Heart left ventricle (tissue), 13 donors: Measurements from ENCODE around the gene MESP2.

ENCODE experiments used
- CTCF ChIP-seq, 12 donors: fragments of 200-600 bp; sonication (generic) in 4 of 12; IDR thresholded peaks; one replicate each; pipeline versions ENCODE4 v1.5.0 to v1.8.0; 2018 to 2022; ENCODE audit warnings: antibody characterized with exemption in 12 of 12, mild to moderate bottlenecking in 5 of 12
- POLR2A ChIP-seq, 2 donors: fragments of 450-650 bp; IDR thresholded peaks; one replicate each; pipeline ENCODE4 v1.6.1; 2017; ENCODE audit warnings: antibody characterized with exemption in 2 of 2, mild to moderate bottlenecking in 2 of 2, moderate library complexity in 2 of 2
- donor health status: ischemic (EF 13 %, LVEDD 7.1; RV severe dilation, severe dysfunction).
- donor health status: DM: no; HTN: yes; CAD: no.
- donor health status: DM: no; HTN: no; CAD: no.
- donor health status: ischemic (EF 25% LVEDD 6.9; RV normal size, moderate dysfunction).
- donor health status: ischemic (EF 25% LVEDD 5.7; RV mildly dilated, moderate dysfunction).
- donor health status: ischemic (EF 35%, LVEDD 5.7; RV mildly dilated, moderate dysfunction).
- donor health status: nonischemic (EF 11% LVEDD 7.7; RV severe dilation, severe dysfunction).
- donor health status: DM: yes; HTN: yes; CAD: no.
- donor health status: PGD.
- donor health status: ischemic (EF 29% LVEDD 5.4; RV normal size, mild dysfunction).
- donor health status: nonischemic (EF 23%, LVEDD 6.1; RV moderate dilation, normal function).

GRCh38 chr15:89808160-89808870 is 32.2 kb downstream of the MESP2 start:
- no peak for TF ChIP-seq CTCF (IDR thresholded peaks at IDR 0.05)
- TF ChIP-seq POLR2A (IDR thresholded peaks at IDR 0.05): no peak
